Natural killer cell (primary cell): ENCODE measurements around the gene OLR1. TPM values are rescaled to one million over a fixed set of nuclear protein-coding genes. Genes with fewer than 3 reads are reported as not detected.

Experiments used
- ATAC-seq, 3 donors: fragments of 150-1000 bp in 2 of 3; fragments of 200-7000 bp in 1 of 3; cut with Tn5 transposase; 1 replicate in 1 of 3; 2 replicates in 2 of 3; pipeline ENCODE4 v1.10.0; 2021; ENCODE audit warnings: mild to moderate bottlenecking in 2 of 3, moderate library complexity in 2 of 3
- DNase-seq, 2 donors: peaks; one replicate each; pipeline versions ENCODE4 v3.0.0 to v3.0.0-alpha.2; 2013 to 2021; ENCODE audit warnings: mixed read lengths in 1 of 2
- H3K27ac ChIP-seq: one replicate; pipeline ENCODE4 v1.5.1; 2013; ENCODE audit warnings: mild to moderate bottlenecking, low read length
- H3K27me3 ChIP-seq: one replicate; pipeline ENCODE4 v1.6.1; 2013; ENCODE audit warnings: low read length; ENCODE audit not compliant: control insufficient read depth, insufficient read depth
- H3K36me3 ChIP-seq: one replicate; pipeline ENCODE4 v1.6.1; 2013; ENCODE audit warnings: low read length; ENCODE audit not compliant: control insufficient read depth, insufficient read depth
- H3K4me1 ChIP-seq: one replicate; pipeline ENCODE4 v1.6.1; 2013; ENCODE audit warnings: low read length; ENCODE audit not compliant: control insufficient read depth, insufficient read depth
- H3K4me3 ChIP-seq: one replicate; pipeline ENCODE4 v1.5.1; 2013; ENCODE audit warnings: low read length
- H3K9me3 ChIP-seq: one replicate; pipeline ENCODE4 v1.6.1; 2013; ENCODE audit warnings: low read length; ENCODE audit not compliant: control insufficient read depth, insufficient read depth
- H3K27ac Mint-ChIP-seq, 2 donors: one replicate each; pipeline ENCODE4 v1.8.0; 2022; ENCODE audit warnings: mild to moderate bottlenecking in 2 of 2, mixed read lengths in 2 of 2, moderate library complexity in 1 of 2
- H3K27me3 Mint-ChIP-seq, 2 donors: one replicate each; pipeline ENCODE4 v1.8.0; 2022; ENCODE audit warnings: low read depth in 2 of 2, mixed read lengths in 2 of 2
- H3K36me3 Mint-ChIP-seq: one replicate; pipeline ENCODE4 v1.8.0; 2022; ENCODE audit warnings: mixed read lengths
- H3K4me1 Mint-ChIP-seq, 2 donors: one replicate each; pipeline ENCODE4 v1.8.0; 2022; ENCODE audit warnings: mixed read lengths in 2 of 2
- H3K4me3 Mint-ChIP-seq: one replicate; pipeline ENCODE4 v1.8.0; 2022; ENCODE audit warnings: mild to moderate bottlenecking, moderate library complexity, mixed read lengths
- H3K9me3 Mint-ChIP-seq, 2 donors: one replicate each; pipeline ENCODE4 v1.8.0; 2022; ENCODE audit warnings: mixed read lengths in 2 of 2
- CTCF ChIP-seq: fragments of 200-600 bp; IDR thresholded peaks from one replicate; pipeline ENCODE4 v1.8.0; 2022; ENCODE audit warnings: antibody characterized with exemption
- WGBS: methylation state at CpG from one replicate; pipeline ENCODE4 v1.1.7; 2013; ENCODE audit warnings: missing lambda C conversion rate; ENCODE audit not compliant: insufficient coverage; 5-methylcytosine and 5-hydroxymethylcytosine counted together
- intact Hi-C: fragments of 100-400 bp; cut with micrococcal nuclease; formaldehyde crosslinking; loops from one replicate; pipeline ENCODE4 v1.14.2; 2022
- total RNA-seq, 4 donors: library from RNA; stranded (reverse); fragments of 120-200 nt in 1 of 4; gene quantifications; one replicate each; pipeline versions ENCODE4 v1.2.3 to v1.2.4, GENCODE V29; 2013 to 2022

Gene OLR1
- total RNA-seq, 3 donors from 2014 or later (not counting 1 experiment from before 2014, with no cell fraction given): 2.3 to 3.1 TPM; not detected in 1

- TF ChIP-seq CTCF: no peak
- no peaks in the 10 kb centered on the region for H3K9me3 ChIP-seq
- no peaks in the 10 kb centered on the region for H3K36me3 Mint-ChIP-seq
- no peak overlapping the region for H3K4me3 ChIP-seq
- no peak overlapping the region for H3K4me3 Mint-ChIP-seq
- no peaks in the 10 kb centered on the region for H3K4me1 ChIP-seq
- H3K4me1 Mint-ChIP-seq: no peaks in the 10 kb centered on the region
- H3K27ac Mint-ChIP-seq: no peak overlapping the region
- no peaks in the 10 kb centered on the region for H3K9me3 Mint-ChIP-seq
- H3K27ac ChIP-seq: no peak overlapping the region
- H3K36me3 ChIP-seq: no peaks in the 10 kb centered on the region
- 91% methylated on average over 15 of the region's 15 CpGs for WGBS
- H3K27me3 Mint-ChIP-seq: peaks cover 8 to 11% of the 10 kb centered on the region in 2 donors
- no peak for DNase-seq
- intact Hi-C loops: no loop called here
- H3K27me3 ChIP-seq: no peaks in the 10 kb centered on the region
- ATAC-seq: no peak
Measured at GRCh38 chr12:10115311-10115710, 56.6 kb downstream of the OLR1 start.

- no peaks in the 10 kb centered on the region for H3K9me3 ChIP-seq
- H3K4me3 ChIP-seq: no peak overlapping the region
- H3K27me3 Mint-ChIP-seq: peaks cover 5 to 11% of the 10 kb centered on the region in 2 donors
- H3K27ac Mint-ChIP-seq: no peak overlapping the region
- intact Hi-C loops: no loop called here
- H3K36me3 Mint-ChIP-seq: no peaks in the 10 kb centered on the region
- no peaks in the 10 kb centered on the region for H3K9me3 Mint-ChIP-seq
- no peaks in the 10 kb centered on the region for H3K27me3 ChIP-seq
- H3K27ac ChIP-seq: no peak overlapping the region
- no peak for DNase-seq
- TF ChIP-seq CTCF: no peak
- no peaks in the 10 kb centered on the region for H3K4me1 Mint-ChIP-seq
- WGBS: no CpG with 5 or more reads among the region's 1 CpG
- H3K4me1 ChIP-seq: no peaks in the 10 kb centered on the region
- no peak overlapping the region for H3K4me3 Mint-ChIP-seq
- H3K36me3 ChIP-seq: no peaks in the 10 kb centered on the region
- no peak for ATAC-seq
Measured at GRCh38 chr12:10113920-10114319, 58.0 kb downstream of the OLR1 start.

- no peaks in the 10 kb centered on the region for H3K9me3 Mint-ChIP-seq
- no peak overlapping the region for H3K27ac ChIP-seq
- no peak overlapping the region for H3K27ac Mint-ChIP-seq
- no peak for TF ChIP-seq CTCF
- WGBS: 100% methylated on average over 1 of the region's 1 CpG
- no peak for DNase-seq
- no peak for ATAC-seq
- H3K4me1 ChIP-seq: no peaks in the 10 kb centered on the region
- no peaks in the 10 kb centered on the region for H3K27me3 ChIP-seq
- peaks cover 6 to 11% of the 10 kb centered on the region in 2 donors for H3K27me3 Mint-ChIP-seq
- no peak overlapping the region for H3K4me3 Mint-ChIP-seq
- no peaks in the 10 kb centered on the region for H3K36me3 ChIP-seq
- no peaks in the 10 kb centered on the region for H3K36me3 Mint-ChIP-seq
- intact Hi-C loops: no loop called here
- no peaks in the 10 kb centered on the region for H3K4me1 Mint-ChIP-seq
- no peaks in the 10 kb centered on the region for H3K9me3 ChIP-seq
- H3K4me3 ChIP-seq: no peak overlapping the region
Measured at GRCh38 chr12:10113075-10113474, 58.9 kb downstream of the OLR1 start.

- no peak overlapping the region for H3K27ac Mint-ChIP-seq
- WGBS: 96% methylated on average over 38 of the region's 38 CpGs
- Histone ChIP-seq H3K4me3 (no peak overlapping the region), H3K4me1 (no peaks in the 10 kb centered on the region), H3K27me3 (no peaks in the 10 kb centered on the region), H3K36me3 (no peaks in the 10 kb centered on the region), H3K27ac (no peak overlapping the region), H3K9me3 (no peaks in the 10 kb centered on the region)
- peaks cover 11 to 17% of the 10 kb centered on the region in 2 donors for H3K27me3 Mint-ChIP-seq
- TF ChIP-seq CTCF: no peak
- no peak overlapping the region for H3K4me3 Mint-ChIP-seq
- no peaks in the 10 kb centered on the region for H3K36me3 Mint-ChIP-seq
- H3K4me1 Mint-ChIP-seq: no peaks in the 10 kb centered on the region
- intact Hi-C loops: no loop called here
- DNase-seq: no peak
- H3K9me3 Mint-ChIP-seq: no peaks in the 10 kb centered on the region
- ATAC-seq: no peak
Measured at GRCh38 chr12:10111451-10111850, 60.5 kb downstream of the OLR1 start.
